Epithelial cell of esophagus (primary cell): ENCODE measurements around the gene GMPPA.
A peak's percentile ranks its signal among the peaks of the same experiment; 100 is the strongest.

Experiments
- DNase-seq: peaks from one replicate; pipeline ENCODE4 v3.0.0; 2010; ENCODE audit warnings: low read depth
- H3K4me3 ChIP-seq: 2 replicates; pipeline ENCODE4 v1.5.1; 2011; ENCODE audit warnings: mild to moderate bottlenecking, low read length, control low read depth
- CTCF ChIP-seq: IDR thresholded peaks from 2 replicates; pipeline ENCODE4 v1.5.1; 2011; ENCODE audit warnings: low read depth, mild to moderate bottlenecking, low read length, control low read depth, inconsistent platforms; ENCODE audit not compliant: insufficient read depth; ENCODE audit errors: missing control alignments

The GMPPA gene

DNA sequence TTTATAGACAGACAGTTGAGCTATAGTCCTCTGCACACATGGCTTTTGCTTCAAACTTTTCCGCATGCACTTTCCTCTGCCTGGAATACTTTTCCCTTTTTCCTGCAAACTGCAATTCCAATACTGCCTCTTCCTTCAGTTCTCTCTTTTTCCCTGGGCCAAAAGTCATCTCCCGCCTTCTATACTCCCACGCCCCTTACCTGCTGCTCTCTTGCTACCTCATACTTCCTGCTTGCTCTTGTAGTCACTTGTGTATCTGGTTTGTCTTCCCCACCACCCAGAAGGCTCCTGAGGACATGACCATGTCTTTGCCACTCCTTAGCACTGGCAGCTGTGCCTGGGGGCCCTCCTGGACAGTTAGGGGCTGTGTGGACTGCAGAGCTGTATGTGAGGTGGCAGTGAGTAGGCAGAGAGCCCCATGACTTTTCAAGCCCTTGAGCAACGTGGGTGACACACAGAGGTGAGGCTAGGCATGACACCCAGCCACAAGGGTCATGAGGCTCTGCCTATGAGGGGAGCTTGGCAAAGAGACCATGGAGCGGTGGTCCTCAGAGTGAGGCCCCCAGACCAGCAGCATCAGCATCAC lies 40.8 kb upstream of the GMPPA start:
- H3K4me3 ChIP-seq: no peak overlapping the region
- TF ChIP-seq CTCF: no peak
- peak; percentile 72 for DNase-seq

- no peak for DNase-seq
- H3K4me3 ChIP-seq: no peak overlapping the region
- no peak for TF ChIP-seq CTCF
These were observed 39.7 kb upstream of the GMPPA start for GRCh38 chr2:219458996-219459395.

DNA sequence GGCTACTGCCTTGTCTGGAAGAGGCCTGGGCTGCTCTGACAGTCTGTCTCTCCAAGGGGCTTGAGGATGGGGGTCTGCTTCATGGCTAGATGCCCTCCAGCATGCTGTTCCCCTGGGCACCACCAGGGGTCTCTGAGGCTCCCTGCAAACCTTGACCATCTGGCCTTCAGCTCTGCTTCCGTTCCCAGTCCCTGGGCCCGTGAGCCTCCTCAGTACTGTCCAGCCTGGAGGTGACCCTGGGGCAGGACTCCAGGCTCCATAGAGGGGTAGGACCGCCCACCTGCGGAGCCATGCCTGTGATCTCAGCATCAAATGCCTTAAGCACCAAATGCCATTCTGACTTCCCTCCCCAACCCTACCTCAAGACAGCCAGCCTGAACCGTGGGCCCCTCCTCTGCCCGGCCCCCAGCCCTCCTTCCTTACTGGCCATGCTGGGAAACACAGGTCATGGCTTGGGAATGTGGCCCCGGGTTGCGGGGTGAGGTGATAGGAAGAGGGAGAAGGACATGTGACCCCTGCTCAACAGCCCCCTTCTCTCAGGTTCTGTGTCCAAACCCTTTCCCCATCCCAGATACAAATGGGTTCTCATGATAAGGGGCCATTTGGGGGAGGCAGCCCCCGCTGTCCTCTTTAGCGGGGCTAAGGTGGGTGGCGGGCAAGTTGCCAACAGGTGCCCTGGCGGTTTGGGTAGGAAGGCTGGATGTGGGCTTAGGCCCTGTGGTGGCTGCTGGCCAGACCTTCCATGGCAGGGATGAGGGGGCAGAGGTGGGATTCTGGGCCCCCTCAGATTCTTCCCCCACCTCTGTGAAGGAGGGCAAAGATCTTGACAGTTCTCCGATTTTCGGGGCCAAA lies 39.0 kb upstream of the GMPPA start:
- TF ChIP-seq CTCF: peak; percentile 89
- H3K4me3 ChIP-seq: no peak overlapping the region
- DNase-seq: peak; percentile 42

DNA sequence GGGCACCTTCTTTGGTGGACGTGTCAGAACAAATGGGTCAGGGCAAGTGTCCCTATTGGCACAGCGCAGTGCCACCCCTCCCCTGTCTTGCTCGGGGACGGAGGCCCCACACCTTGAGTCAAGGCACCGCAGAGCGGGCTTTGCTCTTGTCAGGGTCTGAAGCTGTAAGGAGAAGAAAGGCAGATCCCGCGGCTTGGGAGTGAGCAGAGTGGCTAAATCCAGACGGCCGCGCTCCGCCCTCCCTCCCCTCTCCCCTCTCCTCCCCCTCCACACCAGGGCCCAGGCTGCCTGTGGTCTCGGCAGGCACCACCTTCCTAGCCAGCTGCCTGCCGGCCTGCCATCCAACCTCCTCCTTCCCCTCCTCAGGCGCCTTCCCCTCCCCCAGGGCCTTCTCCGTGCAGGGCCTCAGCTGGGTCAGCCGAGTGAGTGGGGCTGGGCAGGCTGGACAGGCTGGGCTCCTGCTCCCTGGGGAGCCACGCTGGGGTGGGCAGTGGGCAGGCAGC lies 38.2 kb upstream of the GMPPA start:
- no peak for TF ChIP-seq CTCF
- DNase-seq: no peak
- H3K4me3 ChIP-seq: no peak overlapping the region

DNA sequence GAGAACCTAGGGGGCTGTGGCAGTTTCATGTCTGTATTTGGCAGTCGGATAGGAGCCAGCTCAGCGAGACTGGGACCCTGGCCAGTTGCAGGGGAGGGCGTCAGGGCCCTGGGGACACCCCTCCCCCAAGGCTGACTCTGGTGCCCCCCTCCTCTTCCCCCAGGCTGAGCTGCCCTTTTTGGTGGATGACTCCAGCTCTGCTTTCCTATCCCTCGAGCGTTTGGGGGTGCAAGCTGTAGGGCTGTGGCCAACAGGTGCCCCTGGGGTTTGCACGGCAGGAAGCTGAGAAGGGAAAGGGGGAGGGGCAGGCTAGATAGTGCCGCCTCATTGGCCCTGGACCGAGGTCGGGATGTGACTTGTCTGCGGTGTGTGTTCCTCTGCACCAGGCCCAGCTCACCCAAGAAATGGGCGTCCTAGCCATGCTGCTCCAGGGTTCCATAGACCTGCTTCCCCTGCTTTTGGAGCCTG lies 37.6 kb upstream of the GMPPA start:
- DNase-seq: no peak
- no peak overlapping the region for H3K4me3 ChIP-seq

GRCh38 chr2:219461669-219462068 lies 37.0 kb upstream of the GMPPA start:
- no peak for TF ChIP-seq CTCF
- DNase-seq: no peak
- no peak overlapping the region for H3K4me3 ChIP-seq

More for the DNA sequence above, 37.6 kb upstream of the GMPPA start:
- no peak for TF ChIP-seq CTCF
